Measurements from ENCODE around the gene HOXA3. TPM values are rescaled to one million over a fixed set of nuclear protein-coding genes. Genes with fewer than 3 reads are reported as not detected.

The HOXA3 gene
- total and polyA plus RNA-seq, 8 donors = 0.87 to 42.6 (median 5.0) TPM

DNA sequence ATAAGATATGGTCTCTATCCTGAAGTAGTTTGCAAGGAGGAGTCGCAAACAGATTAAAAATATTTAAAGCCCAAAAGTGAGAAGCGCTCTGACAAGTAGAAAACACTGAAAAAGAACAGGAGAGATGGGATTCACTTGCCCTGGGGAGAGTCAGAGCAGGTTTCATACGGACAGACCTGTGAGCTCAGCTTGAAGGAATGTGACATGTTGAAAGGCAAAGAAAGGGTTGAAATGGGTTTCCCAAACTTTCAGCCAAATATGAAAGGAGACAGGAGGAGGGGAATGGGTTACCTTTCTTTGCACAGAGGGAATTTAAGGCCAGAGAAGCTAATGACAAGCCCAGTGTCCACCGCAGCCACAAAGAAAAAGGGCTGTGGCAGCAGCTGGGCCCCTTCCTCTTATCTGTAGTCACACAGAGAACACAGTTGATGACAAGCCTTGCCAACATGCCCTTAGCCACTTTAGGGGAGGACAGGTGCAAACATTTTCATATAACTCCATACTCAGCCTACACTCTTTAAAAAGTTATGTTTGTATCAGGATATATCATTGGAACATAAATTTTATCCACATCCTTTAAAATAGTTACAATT, 71.4 kb downstream of the HOXA3 start:
- Histone ChIP-seq H3K27me3 (no peaks in the 10 kb centered on the region), H3K9me3 (no peaks in the 10 kb centered on the region), H3K4me1 (no peaks in the 10 kb centered on the region), H3K36me3 (no peaks in the 10 kb centered on the region), H3K27ac (no peak overlapping the region), H3K4me3 (no peak overlapping the region)
- intact Hi-C loops (cut with DNase I; ENCODE audit: low total_unique reads) = no loop called here
- WGBS, 5 donors = 54 to 65% (median 59%) methylated on average over 4 of the region's 4 CpGs
- peak in 1 of 2 donors; percentile 26 for DNase-seq
- no peak for TF ChIP-seq POLR2A (IDR thresholded peaks at IDR 0.05)
- no peak for TF ChIP-seq POLR2AphosphoS5 (IDR thresholded peaks at IDR 0.05)
- TF ChIP-seq EP300 (IDR thresholded peaks at IDR 0.05) = no peak
- TF ChIP-seq, protein P1, sequence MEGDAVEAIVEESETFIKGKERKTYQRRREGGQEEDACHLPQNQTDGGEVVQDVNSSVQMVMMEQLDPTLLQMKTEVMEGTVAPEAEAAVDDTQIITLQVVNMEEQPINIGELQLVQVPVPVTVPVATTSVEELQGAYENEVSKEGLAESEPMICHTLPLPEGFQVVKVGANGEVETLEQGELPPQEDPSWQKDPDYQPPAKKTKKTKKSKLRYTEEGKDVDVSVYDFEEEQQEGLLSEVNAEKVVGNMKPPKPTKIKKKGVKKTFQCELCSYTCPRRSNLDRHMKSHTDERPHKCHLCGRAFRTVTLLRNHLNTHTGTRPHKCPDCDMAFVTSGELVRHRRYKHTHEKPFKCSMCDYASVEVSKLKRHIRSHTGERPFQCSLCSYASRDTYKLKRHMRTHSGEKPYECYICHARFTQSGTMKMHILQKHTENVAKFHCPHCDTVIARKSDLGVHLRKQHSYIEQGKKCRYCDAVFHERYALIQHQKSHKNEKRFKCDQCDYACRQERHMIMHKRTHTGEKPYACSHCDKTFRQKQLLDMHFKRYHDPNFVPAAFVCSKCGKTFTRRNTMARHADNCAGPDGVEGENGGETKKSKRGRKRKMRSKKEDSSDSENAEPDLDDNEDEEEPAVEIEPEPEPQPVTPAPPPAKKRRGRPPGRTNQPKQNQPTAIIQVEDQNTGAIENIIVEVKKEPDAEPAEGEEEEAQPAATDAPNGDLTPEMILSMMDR (IDR thresholded peaks at IDR 0.05) = no peak

DNA sequence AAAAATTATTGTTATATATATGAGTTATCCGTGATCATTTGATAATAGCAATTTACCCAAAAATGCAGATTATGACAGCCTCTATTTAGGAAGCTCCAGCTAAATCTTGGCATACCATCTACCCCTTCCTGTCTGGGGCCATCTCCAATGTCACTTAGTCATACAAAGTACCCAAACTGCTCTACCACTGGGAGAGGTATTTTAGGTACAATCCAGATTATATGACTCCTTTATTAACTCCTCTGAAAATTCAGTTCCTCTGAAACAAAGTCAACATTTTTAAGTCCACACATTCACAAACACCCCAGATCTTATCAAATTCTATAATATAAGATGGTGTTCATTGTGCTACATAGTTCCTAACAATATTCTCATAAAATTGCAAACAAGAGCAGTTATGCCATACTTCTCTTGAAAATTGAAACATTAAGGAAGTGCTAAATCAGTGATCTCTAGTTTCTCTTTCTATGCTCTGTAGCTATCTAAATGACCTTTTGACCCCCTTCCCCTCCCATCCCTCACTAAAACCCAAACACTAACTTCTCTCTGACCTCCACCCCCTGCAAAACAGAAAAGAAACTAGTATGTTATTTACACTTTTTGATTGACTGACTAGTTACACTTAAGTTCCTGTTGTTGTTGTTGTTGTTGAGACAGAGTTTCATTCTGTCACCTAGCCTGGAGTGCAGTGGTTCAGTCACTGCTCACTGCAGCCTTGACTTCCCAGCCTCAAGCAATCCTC, 73.0 kb downstream of the HOXA3 start:
- intact Hi-C loops (cut with DNase I; ENCODE audit: low total_unique reads) = no loop called here
- TF ChIP-seq, protein P1 (IDR thresholded peaks at IDR 0.05) = no peak
- H3K27me3 ChIP-seq = peaks cover 0 to 3% (median 0%) of the 10 kb centered on the region in 3 donors
- H3K9me3 ChIP-seq = peaks cover 0 to 4% (median 2%) of the 10 kb centered on the region in 4 donors
- no peak for DNase-seq
- H3K4me1 ChIP-seq = no peaks in the 10 kb centered on the region
- WGBS, 5 donors = 86 to 96% (median 94%) methylated on average over 1 of the region's 1 CpG
- H3K4me3 ChIP-seq = no peak overlapping the region
- H3K27ac ChIP-seq = no peak overlapping the region
- no peaks in the 10 kb centered on the region for H3K36me3 ChIP-seq

DNA sequence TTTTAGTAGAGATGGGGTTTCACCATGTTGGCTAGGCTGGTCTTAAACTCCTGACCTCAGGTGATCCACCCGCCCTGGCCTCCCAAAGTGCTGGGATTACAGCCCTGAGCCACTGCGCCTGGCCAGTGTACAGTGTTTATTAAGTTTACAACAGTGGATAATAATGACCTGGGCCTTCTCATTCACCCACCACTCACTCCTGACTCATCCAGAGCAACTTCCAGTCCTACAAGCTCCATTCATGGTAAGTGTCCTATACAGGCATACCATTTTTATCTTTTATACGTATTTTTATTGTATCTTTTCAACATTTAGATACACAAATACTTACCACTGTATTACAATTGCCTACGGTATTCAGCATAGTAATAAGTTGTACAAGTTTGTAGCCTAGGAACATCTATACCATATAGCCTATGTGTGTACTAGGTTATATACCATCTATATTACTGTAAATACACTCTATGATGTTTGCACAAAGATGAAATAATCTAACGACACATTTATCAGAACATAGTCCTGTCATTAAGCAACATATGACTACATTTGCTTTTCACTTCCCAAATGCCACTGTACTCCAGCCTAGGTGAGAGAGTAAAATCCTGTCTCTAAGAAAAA, 73.7 kb downstream of the HOXA3 start:
- intact Hi-C loops (cut with DNase I; ENCODE audit: low total_unique reads) = no loop called here
- TF ChIP-seq EP300 (IDR thresholded peaks at IDR 0.05) = no peak
- no peak for TF ChIP-seq POLR2AphosphoS5 (IDR thresholded peaks at IDR 0.05)
- TF ChIP-seq, protein P1 (IDR thresholded peaks at IDR 0.05) = no peak
- TF ChIP-seq POLR2A (IDR thresholded peaks at IDR 0.05) = no peak
- WGBS, 5 donors = 80 to 88% (median 83%) methylated on average over 5 of the region's 5 CpGs
- H3K27ac ChIP-seq = no peak overlapping the region
- H3K36me3 ChIP-seq = no peaks in the 10 kb centered on the region
- peaks cover 0 to 4% (median 2%) of the 10 kb centered on the region in 4 donors for H3K9me3 ChIP-seq
- H3K4me3 ChIP-seq = no peak overlapping the region
- H3K4me1 ChIP-seq = no peaks in the 10 kb centered on the region
- DNase-seq = no peak
- H3K27me3 ChIP-seq = peaks cover 0 to 3% (median 0%) of the 10 kb centered on the region in 3 donors

DNA sequence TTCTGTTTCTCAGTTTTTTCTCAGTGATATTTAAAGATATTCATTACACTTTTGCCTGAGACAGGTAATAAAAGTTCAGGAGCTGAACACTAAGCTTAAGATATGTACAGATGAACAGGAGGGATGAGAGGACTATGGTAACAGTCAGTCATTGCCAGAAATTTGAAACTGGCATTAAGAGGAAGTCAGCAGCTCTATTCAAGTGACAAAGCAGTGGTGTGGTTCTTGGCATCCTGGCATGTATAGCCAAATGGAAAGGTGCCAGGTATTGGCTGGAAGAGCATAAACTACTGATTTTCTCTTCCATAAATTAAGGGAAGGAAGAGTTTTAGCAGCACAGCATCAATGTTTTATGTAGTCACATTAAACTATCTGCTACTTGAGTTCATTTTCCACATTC, 79.3 kb downstream of the HOXA3 start:
- Histone ChIP-seq H3K4me1 (no peaks in the 10 kb centered on the region), H3K27ac (no peak overlapping the region), H3K9me3 (peaks cover 0 to 4% (median 2%) of the 10 kb centered on the region in 4 donors), H3K36me3 (no peaks in the 10 kb centered on the region), H3K4me3 (no peak overlapping the region), H3K27me3 (peaks cover 0 to 10% (median 0%) of the 10 kb centered on the region in 3 donors)
- no peak for DNase-seq
- TF ChIP-seq EP300 (IDR thresholded peaks at IDR 0.05) (no peak), POLR2AphosphoS5 (IDR thresholded peaks at IDR 0.05) (no peak)
- TF ChIP-seq, protein P1 (IDR thresholded peaks at IDR 0.05) = no peak
- intact Hi-C loops (cut with DNase I; ENCODE audit: low total_unique reads) = no loop called here
